Measurements from ENCODE around the gene PSG11.
"Not testable (repeated sequence)": the region's sequence is repeated elsewhere in the genome, so short reads cannot be mapped to it uniquely, and the experiment has no call there.

The PSG11 gene
- total RNA-seq = 0 reads per million in 4 donors

- not testable (repeated sequence) for DNase-seq
Observed at GRCh38 chr19:43026369-43026768, at the start of gene PSG11. Gene PSG11, minus strand, starts transcription at chr19:43026469. Its CDS starts 97 bp downstream, at chr19:43026372.

- DNase-seq = not testable (repeated sequence)
Observed at GRCh38 chr19:43062418-43062817, 36.1 kb upstream of the PSG11 start.

- not testable (repeated sequence) for DNase-seq
Observed at GRCh38 chr19:43061326-43061725, 35.1 kb upstream of the PSG11 start.

- not testable (repeated sequence) for DNase-seq
Observed at GRCh38 chr19:43060254-43060653, 34.0 kb upstream of the PSG11 start.

GRCh38 chr19:43059482-43059881 is 33.2 kb upstream of the PSG11 start:
- not testable (repeated sequence) for DNase-seq

GRCh38 chr19:43058440-43058839 is 32.2 kb upstream of the PSG11 start:
- not testable (repeated sequence) for DNase-seq

- DNase-seq = not testable (repeated sequence)
Observed at GRCh38 chr19:43047966-43048365, 21.7 kb upstream of the PSG11 start.

GRCh38 chr19:43046578-43046977 is 20.3 kb upstream of the PSG11 start:
- DNase-seq = not testable (repeated sequence)

- DNase-seq = not testable (repeated sequence)
Observed at GRCh38 chr19:43043492-43044180, 17.4 kb upstream of the PSG11 start.

GRCh38 chr19:43031645-43032044 is 5.4 kb upstream of the PSG11 start:
- DNase-seq = not testable (repeated sequence)

- no peak for DNase-seq
Observed at GRCh38 chr19:43028866-43029265, 2.6 kb upstream of the PSG11 start.

- not testable (repeated sequence) for DNase-seq
Observed at GRCh38 chr19:43027985-43028384, 1.7 kb upstream of the PSG11 start.

- not testable (repeated sequence) for DNase-seq
Observed at GRCh38 chr19:43027061-43027460, 792 bp upstream of the PSG11 start.

- DNase-seq = not testable (repeated sequence)
Observed at GRCh38 chr19:43022098-43022497, 4.2 kb downstream of the PSG11 start.

- DNase-seq = not testable (repeated sequence)
Observed at GRCh38 chr19:43021629-43022028, 4.6 kb downstream of the PSG11 start.

GRCh38 chr19:43019588-43019987 is 6.7 kb downstream of the PSG11 start:
- not testable (repeated sequence) for DNase-seq

GRCh38 chr19:43005841-43006240 is 20.4 kb downstream of the PSG11 start:
- DNase-seq = not testable (repeated sequence)

- DNase-seq = not testable (repeated sequence)
Observed at GRCh38 chr19:43004846-43005245, 21.4 kb downstream of the PSG11 start.

- DNase-seq = not testable (repeated sequence)
Observed at GRCh38 chr19:43003634-43004033, 22.6 kb downstream of the PSG11 start.

- DNase-seq = not testable (repeated sequence)
Observed at GRCh38 chr19:43002948-43003347, 23.3 kb downstream of the PSG11 start.

GRCh38 chr19:42996161-42996560 is 30.1 kb downstream of the PSG11 start:
- DNase-seq = not testable (repeated sequence)

GRCh38 chr19:42992029-42992604 is 34.2 kb downstream of the PSG11 start:
- not testable (repeated sequence) for DNase-seq

- DNase-seq = no peak
Observed at GRCh38 chr19:42989851-42990250, 36.4 kb downstream of the PSG11 start.

GRCh38 chr19:42989186-42989585 is 37.1 kb downstream of the PSG11 start:
- DNase-seq = not testable (repeated sequence)

Measured in T-helper 1 cell (primary cell).